Measurements from ENCODE around the gene ADAMTSL1. TPM values are rescaled to one million over a fixed set of nuclear protein-coding genes. Genes with fewer than 3 reads are reported as not detected.

ADAMTSL1 gene
- polyA plus RNA-seq, 1 experiment = 17.2 TPM

GRCh38 chr9:18785604-18786003 lies 311.7 kb downstream of the ADAMTSL1 start:
- ChIA-PET CTCF (interaction anchor here (1.1 to 3.3 kb wide), 2 partner anchors 8 to 130 kb away, joined by 3 to 11 read pairs; no protein-coding TSS in a partner anchor), POLR2A (no interaction called here)
- H3K4me3 ChIP-seq (ENCODE audit: low read depth, low read length) = no peak overlapping the region
- TF ChIP-seq CTCF (IDR thresholded peaks at IDR 0.05; ENCODE audit: insufficient read depth, low read depth, low read length) = no peak
- no peak for DNase-seq (ENCODE audit: low read depth)
- H3K36me3 ChIP-seq (ENCODE audit: control insufficient read depth, insufficient read depth, low read length) = no peaks in the 10 kb centered on the region
- no peaks in the 10 kb centered on the region for H3K27me3 ChIP-seq (ENCODE audit: control insufficient read depth, insufficient read depth, low read length)

GRCh38 chr9:18786196-18786595 lies 312.2 kb downstream of the ADAMTSL1 start:
- ChIA-PET POLR2A (no interaction called here), CTCF (interaction anchor here (3.3 kb wide), 1 partner anchor 8 kb away, joined by 11 read pairs; no protein-coding TSS in a partner anchor)
- Histone ChIP-seq H3K27me3 (ENCODE audit: control insufficient read depth, insufficient read depth, low read length) (no peaks in the 10 kb centered on the region), H3K4me3 (ENCODE audit: low read depth, low read length) (no peak overlapping the region), H3K36me3 (ENCODE audit: control insufficient read depth, insufficient read depth, low read length) (no peaks in the 10 kb centered on the region)
- TF ChIP-seq CTCF (IDR thresholded peaks at IDR 0.05; ENCODE audit: insufficient read depth, low read depth, low read length) = no peak
- DNase-seq (ENCODE audit: low read depth) = no peak

- Histone ChIP-seq H3K27me3 (ENCODE audit: control insufficient read depth, insufficient read depth, low read length) (no peaks in the 10 kb centered on the region), H3K36me3 (ENCODE audit: control insufficient read depth, insufficient read depth, low read length) (no peaks in the 10 kb centered on the region), H3K4me3 (ENCODE audit: low read depth, low read length) (no peak overlapping the region)
- CTCF ChIA-PET = no interaction called here
- POLR2A ChIA-PET = no interaction called here
- no peak for TF ChIP-seq CTCF (IDR thresholded peaks at IDR 0.05; ENCODE audit: insufficient read depth, low read depth, low read length)
- no peak for DNase-seq (ENCODE audit: low read depth)
Observed at GRCh38 chr9:18786911-18787650, 313.1 kb downstream of the ADAMTSL1 start.

- POLR2A ChIA-PET = no interaction called here
- H3K27me3 ChIP-seq (ENCODE audit: control insufficient read depth, insufficient read depth, low read length) = no peaks in the 10 kb centered on the region
- H3K36me3 ChIP-seq (ENCODE audit: control insufficient read depth, insufficient read depth, low read length) = no peaks in the 10 kb centered on the region
- H3K4me3 ChIP-seq (ENCODE audit: low read depth, low read length) = no peak overlapping the region
- CTCF ChIA-PET = no interaction called here
- DNase-seq (ENCODE audit: low read depth) = no peak
- no peak for TF ChIP-seq CTCF (IDR thresholded peaks at IDR 0.05; ENCODE audit: insufficient read depth, low read depth, low read length)
Observed at GRCh38 chr9:18788256-18788655, 314.3 kb downstream of the ADAMTSL1 start.

GRCh38 chr9:18791074-18791473 lies 317.1 kb downstream of the ADAMTSL1 start:
- ChIA-PET CTCF (interaction anchor here (0.7 kb wide), 1 partner anchor 114 kb away, joined by 3 read pairs; no protein-coding TSS in a partner anchor), POLR2A (no interaction called here)
- H3K36me3 ChIP-seq (ENCODE audit: control insufficient read depth, insufficient read depth, low read length) = no peaks in the 10 kb centered on the region
- no peaks in the 10 kb centered on the region for H3K27me3 ChIP-seq (ENCODE audit: control insufficient read depth, insufficient read depth, low read length)
- 0 out of 2 replicates have a peak, but pooled peaks have one; percentile 20 for TF ChIP-seq CTCF (IDR thresholded peaks at IDR 0.05; ENCODE audit: insufficient read depth, low read depth, low read length)
- no peak for DNase-seq (ENCODE audit: low read depth)
- no peak overlapping the region for H3K4me3 ChIP-seq (ENCODE audit: low read depth, low read length)
